Fibroblast of lung (primary cell): ENCODE measurements around the gene MACROD1. TPM values are rescaled to one million over a fixed set of nuclear protein-coding genes. Genes with fewer than 3 reads are reported as not detected.

Experiments
- DNase-seq, 2 donors: peaks; one replicate each; pipeline versions ENCODE4 v3.0.0 to v3.0.0-alpha.2; 2010; ENCODE audit warnings: low read depth in 2 of 2
- H2AFZ ChIP-seq: 2 replicates; pipeline ENCODE4 v1.5.1; 2012; ENCODE audit warnings: low read length, control low read depth, inconsistent platforms
- H3K27ac ChIP-seq: 2 replicates; pipeline ENCODE4 v1.5.1; 2011; ENCODE audit warnings: low read length, control low read depth; ENCODE audit not compliant: insufficient read depth
- H3K27me3 ChIP-seq: 2 replicates; pipeline ENCODE4 v1.5.1; 2011; ENCODE audit warnings: mild to moderate bottlenecking, low read length; ENCODE audit not compliant: control insufficient read depth, insufficient read depth
- H3K36me3 ChIP-seq: 2 replicates; pipeline ENCODE4 v1.5.1; 2011; ENCODE audit warnings: low read length; ENCODE audit not compliant: control insufficient read depth, insufficient read depth
- H3K4me1 ChIP-seq: 2 replicates; pipeline ENCODE4 v1.5.1; 2011; ENCODE audit warnings: low read length; ENCODE audit not compliant: control insufficient read depth, insufficient read depth; ENCODE audit errors: extremely low read depth
- H3K4me2 ChIP-seq: 2 replicates; pipeline ENCODE4 v1.5.1; 2011; ENCODE audit warnings: low read length, control low read depth; ENCODE audit not compliant: insufficient read depth; ENCODE audit errors: extremely low read depth
- H3K4me3 ChIP-seq, 4 experiments: fragments of 200-600 bp in 1 of 4; sonication (generic) in 1 of 4; replicated peaks in 1 of 4; 2 replicates each; pipeline ENCODE4 v1.5.1; 2011 to 2016; ENCODE audit warnings: low read length in 4 of 4, low read depth in 3 of 4, mild to moderate bottlenecking in 3 of 4, control low read depth in 2 of 4, inconsistent platforms in 1 of 4, mixed read lengths in 1 of 4; ENCODE audit not compliant: insufficient read depth in 1 of 4; ENCODE audit errors: control extremely low read depth in 1 of 4
- H3K79me2 ChIP-seq: 2 replicates; pipeline ENCODE4 v1.5.1; 2012; ENCODE audit warnings: mild to moderate bottlenecking, low read length, inconsistent platforms; ENCODE audit not compliant: control insufficient read depth, insufficient read depth
- H3K9ac ChIP-seq: 2 replicates; pipeline ENCODE4 v1.5.1; 2011; ENCODE audit warnings: mild to moderate bottlenecking, low read length, control low read depth; ENCODE audit not compliant: insufficient read depth
- H3K9me3 ChIP-seq: 2 replicates; pipeline ENCODE4 v1.5.1; 2012; ENCODE audit warnings: low read depth, low read length; ENCODE audit not compliant: control insufficient read depth, insufficient read depth
- H4K20me1 ChIP-seq: 2 replicates; pipeline ENCODE4 v1.5.1; 2011; ENCODE audit warnings: low read length; ENCODE audit not compliant: control insufficient read depth, insufficient read depth; ENCODE audit errors: extremely low read depth
- EZH2 ChIP-seq: IDR thresholded peaks from 2 replicates; pipeline ENCODE4 v1.5.1; 2012; ENCODE audit warnings: low read length, control low read depth, mild to moderate bottlenecking; ENCODE audit errors: missing control alignments
- polyA plus RNA-seq, 2 donors: library from polyadenylated mRNA; depleted of rRNA in 1 of 2; stranded (reverse) in 1 of 2; unstranded in 1 of 2; fragments of >200 nt; gene quantifications; 2 replicates each; pipeline ENCODE4 v1.2.1, GENCODE V29; 2011 to 2012; ENCODE audit warnings: missing spikeins in 1 of 2
- total RNA-seq: library from RNA; depleted of rRNA; stranded (reverse); fragments of >200 nt; gene quantifications from 2 replicates; pipeline ENCODE4 v1.2.1, GENCODE V29; 2014
- TF ChIP-seq, protein P1 (sequence below), 2 donors: IDR thresholded peaks in 1 of 2; conservative IDR thresholded peaks in 1 of 2; 1 replicate in 1 of 2; 2 replicates in 1 of 2; pipeline ENCODE4 v1.5.1; 2011 to 2012; ENCODE audit warnings: low read length in 2 of 2, control low read depth in 1 of 2, inconsistent platforms in 1 of 2, low read depth in 1 of 2, mild to moderate bottlenecking in 1 of 2

Gene MACROD1
- total and polyA plus RNA-seq, 2 donors (not counting 1 experiment from before 2014, with no cell fraction given): 8.8 to 24.8 TPM

GRCh38 chr11:64052938-64053622 is 112.8 kb downstream of the MACROD1 start:
- H3K79me2 ChIP-seq: no peaks in the 10 kb centered on the region
- no peak overlapping the region for H2AFZ ChIP-seq
- no peak for DNase-seq
- H3K36me3 ChIP-seq: no peaks in the 10 kb centered on the region
- H3K4me1 ChIP-seq: no peaks in the 10 kb centered on the region
- no peaks in the 10 kb centered on the region for H3K9me3 ChIP-seq
- H3K4me3 ChIP-seq: no peak overlapping the region
- H4K20me1 ChIP-seq: no peaks in the 10 kb centered on the region
- H3K27ac ChIP-seq: no peak overlapping the region
- no peak for TF ChIP-seq EZH2
- TF ChIP-seq, protein P1, sequence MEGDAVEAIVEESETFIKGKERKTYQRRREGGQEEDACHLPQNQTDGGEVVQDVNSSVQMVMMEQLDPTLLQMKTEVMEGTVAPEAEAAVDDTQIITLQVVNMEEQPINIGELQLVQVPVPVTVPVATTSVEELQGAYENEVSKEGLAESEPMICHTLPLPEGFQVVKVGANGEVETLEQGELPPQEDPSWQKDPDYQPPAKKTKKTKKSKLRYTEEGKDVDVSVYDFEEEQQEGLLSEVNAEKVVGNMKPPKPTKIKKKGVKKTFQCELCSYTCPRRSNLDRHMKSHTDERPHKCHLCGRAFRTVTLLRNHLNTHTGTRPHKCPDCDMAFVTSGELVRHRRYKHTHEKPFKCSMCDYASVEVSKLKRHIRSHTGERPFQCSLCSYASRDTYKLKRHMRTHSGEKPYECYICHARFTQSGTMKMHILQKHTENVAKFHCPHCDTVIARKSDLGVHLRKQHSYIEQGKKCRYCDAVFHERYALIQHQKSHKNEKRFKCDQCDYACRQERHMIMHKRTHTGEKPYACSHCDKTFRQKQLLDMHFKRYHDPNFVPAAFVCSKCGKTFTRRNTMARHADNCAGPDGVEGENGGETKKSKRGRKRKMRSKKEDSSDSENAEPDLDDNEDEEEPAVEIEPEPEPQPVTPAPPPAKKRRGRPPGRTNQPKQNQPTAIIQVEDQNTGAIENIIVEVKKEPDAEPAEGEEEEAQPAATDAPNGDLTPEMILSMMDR (conservative IDR thresholded peaks at IDR 0.05 in 1 of 2, IDR thresholded peaks at IDR 0.05 in 1 of 2; ENCODE audit: low read depth in 1 of 2, low read length in 2 of 2): no peak
- no peak overlapping the region for H3K9ac ChIP-seq
- no peaks in the 10 kb centered on the region for H3K27me3 ChIP-seq
- no peak overlapping the region for H3K4me2 ChIP-seq

DNA sequence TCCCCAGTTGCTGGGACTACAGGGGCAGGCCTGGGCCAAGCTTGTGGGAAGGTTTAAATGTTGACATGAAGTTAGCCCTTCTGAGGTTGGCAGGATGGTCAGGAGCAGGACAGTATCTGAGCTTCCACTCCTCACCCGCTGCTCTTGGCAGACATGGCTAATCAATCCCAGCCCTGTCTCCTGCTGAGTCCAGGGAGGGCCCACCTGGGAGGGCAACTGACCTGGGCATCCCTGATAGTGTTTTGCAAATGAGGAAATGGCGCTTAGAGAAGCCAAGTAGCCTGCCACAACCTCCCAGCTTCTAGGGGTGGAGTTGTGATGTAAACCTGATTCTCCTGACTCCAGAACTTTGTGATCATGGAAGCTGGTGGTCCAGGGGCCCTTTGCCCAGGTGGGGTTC is 113.5 kb downstream of the MACROD1 start:
- Histone ChIP-seq H3K79me2 (no peaks in the 10 kb centered on the region), H3K4me3 (no peak overlapping the region), H3K4me1 (no peaks in the 10 kb centered on the region), H3K36me3 (no peaks in the 10 kb centered on the region), H3K27me3 (no peaks in the 10 kb centered on the region), H3K27ac (no peak overlapping the region), H2AFZ (no peak overlapping the region), H3K9ac (no peak overlapping the region), H4K20me1 (no peaks in the 10 kb centered on the region), H3K9me3 (no peaks in the 10 kb centered on the region), H3K4me2 (no peak overlapping the region)
- TF ChIP-seq, protein P1 (conservative IDR thresholded peaks at IDR 0.05 in 1 of 2, IDR thresholded peaks at IDR 0.05 in 1 of 2; ENCODE audit: low read depth in 1 of 2, low read length in 2 of 2): no peak
- TF ChIP-seq EZH2: no peak
- DNase-seq: no peak

- DNase-seq: no peak
- Histone ChIP-seq H3K27me3 (no peaks in the 10 kb centered on the region), H3K27ac (no peak overlapping the region), H3K4me3 (no peak overlapping the region), H3K79me2 (no peaks in the 10 kb centered on the region), H3K36me3 (no peaks in the 10 kb centered on the region), H3K9ac (no peak overlapping the region), H3K4me1 (no peaks in the 10 kb centered on the region), H2AFZ (no peak overlapping the region), H4K20me1 (no peaks in the 10 kb centered on the region), H3K9me3 (no peaks in the 10 kb centered on the region), H3K4me2 (no peak overlapping the region)
- TF ChIP-seq, protein P1 (conservative IDR thresholded peaks at IDR 0.05 in 1 of 2, IDR thresholded peaks at IDR 0.05 in 1 of 2; ENCODE audit: low read depth in 1 of 2, low read length in 2 of 2): no peak
- TF ChIP-seq EZH2: no peak
Measured at GRCh38 chr11:64051297-64051696, 114.6 kb downstream of the MACROD1 start.
